KMS-11 (cell line): ENCODE measurements around the gene PYGM.
"Not testable (repeated sequence)": the region's sequence is repeated elsewhere in the genome, so short reads cannot be mapped to it uniquely, and the experiment has no call there.

Source experiments
- H2AFZ ChIP-seq: fragments of 200-600 bp; sonication (generic); 2 replicates; pipeline ENCODE4 v1.6.1; 2016; ENCODE audit warnings: antibody characterized with exemption, mixed run types, low read depth
- H3K27ac ChIP-seq: fragments of 200-600 bp; sonication (generic); 2 replicates; pipeline ENCODE4 v1.6.1; 2016; ENCODE audit warnings: mild to moderate bottlenecking, mixed run types
- H3K27me3 ChIP-seq: fragments of 200-600 bp; sonication (generic); 2 replicates; pipeline ENCODE4 v1.6.1; 2017; ENCODE audit warnings: mild to moderate bottlenecking, low read depth, mixed run types, moderate library complexity; ENCODE audit not compliant: insufficient read depth
- H3K36me3 ChIP-seq: fragments of 200-600 bp; sonication (generic); 2 replicates; pipeline ENCODE4 v1.6.1; 2017; ENCODE audit warnings: mild to moderate bottlenecking, mixed run types; ENCODE audit not compliant: insufficient read depth
- H3K4me1 ChIP-seq: fragments of 200-600 bp; sonication (generic); 2 replicates; pipeline ENCODE4 v1.6.1; 2016; ENCODE audit warnings: mild to moderate bottlenecking, low read depth, mixed run types; ENCODE audit not compliant: poor library complexity, severe bottlenecking
- H3K4me2 ChIP-seq: fragments of 200-600 bp; sonication (generic); 2 replicates; pipeline ENCODE4 v1.7.0; 2016; ENCODE audit warnings: mild to moderate bottlenecking, mixed run types
- H3K4me3 ChIP-seq: fragments of 200-600 bp; sonication (generic); IDR thresholded peaks from 2 replicates; pipeline ENCODE4 v1.6.1; 2017; ENCODE audit warnings: low read depth, low read length, mixed read lengths; ENCODE audit not compliant: insufficient read depth
- H3K79me2 ChIP-seq: fragments of 200-600 bp; sonication (generic); 2 replicates; pipeline ENCODE4 v1.6.1; 2016; ENCODE audit warnings: low read depth, mixed run types; ENCODE audit not compliant: insufficient read depth
- H3K9ac ChIP-seq: fragments of 200-600 bp; sonication (generic); 2 replicates; pipeline ENCODE4 v1.6.1; 2016; ENCODE audit warnings: mild to moderate bottlenecking, mixed run types
- H4K20me1 ChIP-seq: fragments of 200-600 bp; sonication (generic); 2 replicates; pipeline ENCODE4 v1.6.1; 2016; ENCODE audit warnings: mild to moderate bottlenecking, mixed run types; ENCODE audit not compliant: insufficient read depth
- TF ChIP-seq, protein P1 (sequence below): fragments of 200-600 bp; sonication (generic); conservative IDR thresholded peaks from 2 replicates; pipeline ENCODE4 v1.6.1; 2017; ENCODE audit warnings: low read depth, mild to moderate bottlenecking, antibody characterized with exemption, low read length, moderate library complexity, mixed read lengths

PYGM gene

DNA sequence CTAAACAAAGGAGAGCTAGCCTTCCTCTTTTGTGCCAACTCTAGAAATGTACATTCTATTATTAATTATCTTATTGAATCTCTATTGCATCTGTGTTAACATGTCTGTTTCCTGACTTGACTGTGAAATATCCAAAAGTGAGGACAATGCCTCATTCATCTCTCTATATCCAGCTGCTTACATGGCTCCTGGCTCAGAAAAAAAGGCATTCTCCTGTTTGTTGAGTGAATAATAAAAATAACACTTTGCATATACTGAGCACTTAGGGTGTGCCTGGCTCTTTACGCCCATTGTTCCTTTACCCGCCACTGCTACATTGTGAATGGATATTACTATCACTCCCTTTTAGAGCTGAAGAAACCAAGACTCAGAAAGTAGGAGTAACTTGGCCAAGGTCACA lies 56.7 kb downstream of the PYGM start:
- Histone ChIP-seq H3K79me2 (no peaks in the 10 kb centered on the region), H3K9ac (no peak overlapping the region), H3K36me3 (no peaks in the 10 kb centered on the region), H3K4me2 (no peak overlapping the region), H2AFZ (no peak overlapping the region), H3K27ac (no peak overlapping the region), H4K20me1 (no peaks in the 10 kb centered on the region), H3K4me1 (no peaks in the 10 kb centered on the region), H3K27me3 (peaks cover 65% of the 10 kb centered on the region), H3K4me3 (no peak overlapping the region)
- TF ChIP-seq, protein P1, sequence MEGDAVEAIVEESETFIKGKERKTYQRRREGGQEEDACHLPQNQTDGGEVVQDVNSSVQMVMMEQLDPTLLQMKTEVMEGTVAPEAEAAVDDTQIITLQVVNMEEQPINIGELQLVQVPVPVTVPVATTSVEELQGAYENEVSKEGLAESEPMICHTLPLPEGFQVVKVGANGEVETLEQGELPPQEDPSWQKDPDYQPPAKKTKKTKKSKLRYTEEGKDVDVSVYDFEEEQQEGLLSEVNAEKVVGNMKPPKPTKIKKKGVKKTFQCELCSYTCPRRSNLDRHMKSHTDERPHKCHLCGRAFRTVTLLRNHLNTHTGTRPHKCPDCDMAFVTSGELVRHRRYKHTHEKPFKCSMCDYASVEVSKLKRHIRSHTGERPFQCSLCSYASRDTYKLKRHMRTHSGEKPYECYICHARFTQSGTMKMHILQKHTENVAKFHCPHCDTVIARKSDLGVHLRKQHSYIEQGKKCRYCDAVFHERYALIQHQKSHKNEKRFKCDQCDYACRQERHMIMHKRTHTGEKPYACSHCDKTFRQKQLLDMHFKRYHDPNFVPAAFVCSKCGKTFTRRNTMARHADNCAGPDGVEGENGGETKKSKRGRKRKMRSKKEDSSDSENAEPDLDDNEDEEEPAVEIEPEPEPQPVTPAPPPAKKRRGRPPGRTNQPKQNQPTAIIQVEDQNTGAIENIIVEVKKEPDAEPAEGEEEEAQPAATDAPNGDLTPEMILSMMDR: no peak

DNA sequence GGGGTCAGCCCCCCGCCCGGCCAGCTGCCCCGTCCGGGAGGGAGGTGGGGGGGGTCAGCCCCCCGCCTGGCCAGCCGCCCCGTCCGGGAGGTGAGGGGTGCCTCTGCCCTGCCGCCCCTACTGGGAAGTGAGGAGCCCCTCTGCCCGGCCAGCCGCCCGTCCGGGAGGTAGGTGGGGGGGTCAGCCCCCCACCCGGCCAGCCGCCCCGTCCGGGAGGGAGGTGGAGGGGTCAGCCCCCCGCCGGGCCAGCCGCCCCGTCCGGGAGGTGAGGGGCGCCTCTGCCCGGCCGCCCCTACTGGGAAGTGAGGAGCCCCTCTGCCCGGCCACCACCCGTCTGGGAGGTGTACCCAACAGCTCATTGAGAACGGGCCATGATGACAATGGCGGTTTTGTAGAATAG lies 57.8 kb downstream of the PYGM start:
- H4K20me1 ChIP-seq, H3K79me2 ChIP-seq, H3K4me1 ChIP-seq, H2AFZ ChIP-seq, H3K4me2 ChIP-seq, H3K9ac ChIP-seq, H3K27ac ChIP-seq, H3K36me3 ChIP-seq, H3K4me3 ChIP-seq: not testable (repeated sequence)
- H3K27me3 ChIP-seq: peaks cover 65% of the 10 kb centered on the region

DNA sequence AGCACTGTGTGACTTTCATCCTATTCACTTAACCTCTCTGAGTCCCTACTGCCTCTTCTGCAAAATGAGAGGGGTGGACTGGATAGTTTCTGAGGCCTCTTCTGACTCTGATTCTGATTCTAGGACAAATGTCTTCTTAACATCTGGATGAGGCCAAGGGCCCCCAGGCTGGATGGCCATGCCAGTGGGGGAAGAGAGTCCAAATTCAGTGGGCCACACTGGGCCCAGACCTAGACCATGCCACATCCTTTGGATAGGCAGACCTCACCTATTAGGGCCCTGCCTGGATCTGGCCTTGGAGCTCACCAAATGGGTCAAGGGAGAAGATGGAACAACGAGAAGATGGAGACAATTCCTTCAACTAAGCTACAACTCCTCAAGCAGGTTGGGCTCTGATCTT lies 61.3 kb downstream of the PYGM start:
- peaks cover 74% of the 10 kb centered on the region for H3K27me3 ChIP-seq
- H3K27ac ChIP-seq: no peak overlapping the region
- no peaks in the 10 kb centered on the region for H3K36me3 ChIP-seq
- H3K4me1 ChIP-seq: no peaks in the 10 kb centered on the region
- no peak overlapping the region for H3K4me2 ChIP-seq
- no peaks in the 10 kb centered on the region for H3K79me2 ChIP-seq
- TF ChIP-seq, protein P1: no peak
- H4K20me1 ChIP-seq: no peaks in the 10 kb centered on the region
- H3K4me3 ChIP-seq: no peak overlapping the region
- H3K9ac ChIP-seq: no peak overlapping the region
- no peak overlapping the region for H2AFZ ChIP-seq

DNA sequence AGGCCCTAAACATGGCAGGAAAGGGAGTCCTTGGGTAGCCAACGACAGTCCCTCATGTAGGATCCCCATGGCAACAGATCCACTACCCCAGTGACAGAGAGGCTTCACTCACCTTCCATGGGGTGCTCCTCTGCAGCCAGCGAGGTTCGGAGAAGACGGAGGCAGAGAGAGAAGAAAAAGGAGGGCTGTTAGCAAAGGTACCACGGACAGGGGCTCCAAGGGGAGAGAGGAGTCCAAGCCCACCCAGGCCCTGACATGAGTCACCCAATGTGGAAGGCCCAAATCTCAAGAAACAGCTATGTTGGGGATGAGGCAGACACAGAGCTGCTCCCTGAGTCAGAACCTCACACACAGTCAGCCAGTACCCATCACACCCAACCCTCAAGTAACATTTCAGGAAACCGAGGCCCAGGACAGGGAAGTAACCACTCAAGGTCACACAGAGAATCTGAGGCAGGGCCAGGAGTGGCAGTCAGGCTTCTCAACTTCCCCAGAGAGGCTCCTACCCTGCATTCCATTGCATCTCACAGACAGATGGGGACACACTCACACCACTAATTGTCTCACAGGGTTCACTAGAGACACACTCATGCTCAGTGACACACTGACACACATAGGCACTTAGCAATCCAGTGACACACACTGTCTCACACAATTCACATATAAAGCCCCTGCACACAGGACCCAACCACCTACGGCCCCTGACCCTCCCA lies 62.0 kb downstream of the PYGM start:
- Histone ChIP-seq H4K20me1 (no peaks in the 10 kb centered on the region), H3K36me3 (no peaks in the 10 kb centered on the region), H3K9ac (no peak overlapping the region), H2AFZ (no peak overlapping the region), H3K4me3 (no peak overlapping the region), H3K4me2 (no peak overlapping the region), H3K27ac (no peak overlapping the region), H3K27me3 (peaks cover 75% of the 10 kb centered on the region), H3K4me1 (no peaks in the 10 kb centered on the region), H3K79me2 (no peaks in the 10 kb centered on the region)
- TF ChIP-seq, protein P1: no peak
